SU-DHL-6 (cell line): Measurements from ENCODE around the gene CELSR1.

Source experiments
- H2AFZ ChIP-seq: fragments of 200-600 bp; sonication (generic); 2 replicates; pipeline ENCODE4 v1.6.1; 2014; ENCODE audit warnings: low read depth, mild to moderate bottlenecking, moderate library complexity, mixed read lengths, antibody characterized with exemption, low read length; ENCODE audit not compliant: severe bottlenecking
- H3F3A ChIP-seq: fragments of 200-600 bp; shearing (Covaris generic); 2 replicates; pipeline ENCODE4 v1.6.0; 2016; ENCODE audit warnings: antibody characterized with exemption, mild to moderate bottlenecking; ENCODE audit not compliant: insufficient read depth
- H3K27ac ChIP-seq: fragments of 200-600 bp; sonication (generic); 2 replicates; pipeline ENCODE4 v1.5.1; 2016; ENCODE audit warnings: low read depth, mild to moderate bottlenecking, low read length, moderate library complexity, mixed read lengths
- H3K27me3 ChIP-seq: fragments of 200-600 bp; sonication (generic), shearing (Covaris generic); 2 replicates; pipeline ENCODE4 v1.6.0; 2014; ENCODE audit warnings: mild to moderate bottlenecking, low read length
- H3K36me3 ChIP-seq: fragments of 200-600 bp; sonication (generic); 2 replicates; pipeline ENCODE4 v1.6.1; 2014; ENCODE audit warnings: mild to moderate bottlenecking, low read length, mixed read lengths
- H3K4me2 ChIP-seq: fragments of 300-600, 200-600 bp; shearing (Covaris generic), sonication (generic); 2 replicates; pipeline ENCODE4 v1.6.0; 2014; ENCODE audit warnings: low read length, low read depth, mild to moderate bottlenecking; ENCODE audit not compliant: poor library complexity, severe bottlenecking
- H3K4me3 ChIP-seq: fragments of 200-600 bp; sonication (generic); 2 replicates; pipeline ENCODE4 v1.5.1; 2014; ENCODE audit warnings: antibody characterized with exemption, low read length, mild to moderate bottlenecking, mixed read lengths; ENCODE audit not compliant: insufficient read depth, poor library complexity, severe bottlenecking
- H3K79me2 ChIP-seq: fragments of 200-600 bp; sonication (generic); 2 replicates; pipeline ENCODE4 v1.6.1; 2014; ENCODE audit warnings: mild to moderate bottlenecking, low read length, moderate library complexity; ENCODE audit not compliant: insufficient read depth
- H3K9ac ChIP-seq: fragments of 200-600 bp; sonication (generic); 2 replicates; pipeline ENCODE4 v1.7.0; 2014; ENCODE audit warnings: mild to moderate bottlenecking, low read length
- H3K9me2 ChIP-seq: fragments of 200-600 bp; sonication (generic); replicated peaks from 2 replicates; pipeline ENCODE4 v1.6.1; 2014; ENCODE audit warnings: low read length; ENCODE audit not compliant: insufficient read depth
- H3K9me3 ChIP-seq: fragments of 200-600 bp; sonication (generic); 2 replicates; pipeline ENCODE4 v1.6.1; 2014; ENCODE audit warnings: low read length, mixed read lengths; ENCODE audit not compliant: insufficient read depth
- H4K20me1 ChIP-seq: fragments of 200-600 bp; sonication (generic); 2 replicates; pipeline ENCODE4 v1.6.1; 2014; ENCODE audit warnings: low read depth, mild to moderate bottlenecking, antibody characterized with exemption, low read length, moderate library complexity, mixed read lengths
- EZH2phosphoT487 ChIP-seq: fragments of 200-600 bp; sonication (generic), shearing (Covaris generic); conservative IDR thresholded peaks from 2 replicates; pipeline ENCODE4 v1.6.1; 2018; ENCODE audit warnings: mild to moderate bottlenecking, antibody characterized with exemption, low read length, moderate library complexity, mixed read lengths
- TF ChIP-seq, protein P1 (sequence below): fragments of 200-600 bp; sonication (generic); IDR thresholded peaks from one replicate; pipeline ENCODE4 v1.5.1; 2017; ENCODE audit warnings: antibody characterized with exemption, mild to moderate bottlenecking, low read length, moderate library complexity; ENCODE audit not compliant: insufficient read depth, poor library complexity, severe bottlenecking

Gene CELSR1

DNA sequence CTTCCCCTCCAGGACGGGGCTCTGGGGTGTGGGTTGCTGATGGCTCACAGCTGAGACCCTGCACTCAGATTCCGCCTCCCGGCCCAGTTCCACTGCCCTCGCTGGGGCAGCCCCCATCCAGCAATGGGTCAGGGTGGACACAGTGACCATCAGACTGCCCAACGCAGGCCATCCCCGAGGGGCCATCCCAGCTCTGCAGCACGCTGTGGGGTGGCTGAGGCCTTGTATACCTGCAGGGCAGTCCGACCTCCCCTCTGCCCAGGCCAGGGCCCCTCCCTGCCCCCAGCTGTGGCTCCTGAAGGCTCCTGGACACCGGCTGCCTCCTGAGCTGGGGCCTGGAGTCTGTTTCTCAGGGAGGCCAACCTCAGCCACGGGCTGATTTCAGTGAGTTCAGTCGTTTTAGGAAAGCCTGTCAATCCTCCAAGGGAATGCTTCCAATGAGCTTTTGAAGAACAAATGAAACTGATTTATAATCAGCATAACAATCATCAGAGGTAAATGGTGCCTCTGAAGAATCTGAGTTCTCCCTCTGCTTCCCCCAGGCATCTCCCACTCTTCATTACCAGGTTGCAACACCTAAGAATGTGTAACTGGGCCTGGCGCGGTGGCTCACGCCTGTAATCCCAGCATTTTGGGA is 95.1 kb downstream of the CELSR1 start:
- Histone ChIP-seq H3K9me2 (no peaks in the 10 kb centered on the region), H3K79me2 (no peaks in the 10 kb centered on the region), H3K4me3 (no peak overlapping the region), H4K20me1 (no peaks in the 10 kb centered on the region), H3K9me3 (no peaks in the 10 kb centered on the region), H3K27ac (no peak overlapping the region), H3K27me3 (no peaks in the 10 kb centered on the region), H3K4me2 (no peak overlapping the region), H3K9ac (no peak overlapping the region), H3F3A (no peaks in the 10 kb centered on the region), H2AFZ (no peak overlapping the region), H3K36me3 (no peaks in the 10 kb centered on the region)
- TF ChIP-seq EZH2phosphoT487: no peak
- TF ChIP-seq, protein P1, sequence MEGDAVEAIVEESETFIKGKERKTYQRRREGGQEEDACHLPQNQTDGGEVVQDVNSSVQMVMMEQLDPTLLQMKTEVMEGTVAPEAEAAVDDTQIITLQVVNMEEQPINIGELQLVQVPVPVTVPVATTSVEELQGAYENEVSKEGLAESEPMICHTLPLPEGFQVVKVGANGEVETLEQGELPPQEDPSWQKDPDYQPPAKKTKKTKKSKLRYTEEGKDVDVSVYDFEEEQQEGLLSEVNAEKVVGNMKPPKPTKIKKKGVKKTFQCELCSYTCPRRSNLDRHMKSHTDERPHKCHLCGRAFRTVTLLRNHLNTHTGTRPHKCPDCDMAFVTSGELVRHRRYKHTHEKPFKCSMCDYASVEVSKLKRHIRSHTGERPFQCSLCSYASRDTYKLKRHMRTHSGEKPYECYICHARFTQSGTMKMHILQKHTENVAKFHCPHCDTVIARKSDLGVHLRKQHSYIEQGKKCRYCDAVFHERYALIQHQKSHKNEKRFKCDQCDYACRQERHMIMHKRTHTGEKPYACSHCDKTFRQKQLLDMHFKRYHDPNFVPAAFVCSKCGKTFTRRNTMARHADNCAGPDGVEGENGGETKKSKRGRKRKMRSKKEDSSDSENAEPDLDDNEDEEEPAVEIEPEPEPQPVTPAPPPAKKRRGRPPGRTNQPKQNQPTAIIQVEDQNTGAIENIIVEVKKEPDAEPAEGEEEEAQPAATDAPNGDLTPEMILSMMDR: no peak

DNA sequence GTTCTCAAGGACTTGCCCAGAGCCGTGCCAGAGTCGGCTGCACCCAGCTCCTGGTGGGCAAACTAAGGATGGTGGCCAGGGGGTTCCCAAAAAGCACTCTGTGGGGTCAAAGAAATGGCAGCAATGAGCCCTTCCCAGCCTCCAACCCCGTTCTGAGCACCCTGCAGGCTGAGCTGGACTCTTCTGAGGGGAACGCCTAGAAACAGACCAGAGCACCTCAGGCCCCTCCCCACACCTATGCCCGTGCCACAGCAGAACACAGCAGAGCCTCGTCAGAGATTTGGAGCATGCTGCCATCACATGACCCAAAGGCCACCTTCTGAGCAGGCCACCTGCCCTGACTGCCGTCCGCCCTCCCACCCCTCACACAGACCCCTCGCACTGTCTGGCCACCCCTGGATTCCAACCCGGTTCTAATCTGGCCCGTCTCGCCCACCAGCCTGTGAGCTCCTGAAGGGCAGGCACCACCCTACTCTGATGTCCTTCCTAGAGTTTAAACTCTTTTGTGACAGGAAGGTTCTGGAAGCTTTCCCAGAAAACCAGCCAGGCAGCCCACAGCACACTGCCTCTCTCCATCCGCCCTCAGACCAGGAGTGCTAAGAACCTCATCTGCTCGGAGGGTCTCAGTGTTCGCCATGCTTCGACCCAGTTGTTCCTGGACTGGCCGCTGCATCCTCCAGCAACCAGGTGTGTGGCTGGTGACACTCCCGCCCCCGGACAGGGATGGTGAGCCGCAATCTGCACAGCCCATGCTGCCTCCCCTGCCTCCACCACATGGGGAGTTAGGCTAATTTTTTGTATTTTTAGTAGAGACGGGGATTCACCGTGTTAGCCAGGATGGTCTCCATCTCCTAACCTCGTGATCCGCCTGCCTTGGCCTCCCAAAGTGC is 97.6 kb downstream of the CELSR1 start:
- H3K27ac ChIP-seq: no peak overlapping the region
- no peaks in the 10 kb centered on the region for H3K36me3 ChIP-seq
- H3K9ac ChIP-seq: no peak overlapping the region
- no peaks in the 10 kb centered on the region for H3K79me2 ChIP-seq
- no peaks in the 10 kb centered on the region for H3F3A ChIP-seq
- no peaks in the 10 kb centered on the region for H3K9me3 ChIP-seq
- H3K27me3 ChIP-seq: no peaks in the 10 kb centered on the region
- H3K4me3 ChIP-seq: no peak overlapping the region
- no peak overlapping the region for H2AFZ ChIP-seq
- no peaks in the 10 kb centered on the region for H4K20me1 ChIP-seq
- H3K9me2 ChIP-seq: no peaks in the 10 kb centered on the region
- no peak for TF ChIP-seq EZH2phosphoT487
- TF ChIP-seq, protein P1: no peak
- H3K4me2 ChIP-seq: no peak overlapping the region

DNA sequence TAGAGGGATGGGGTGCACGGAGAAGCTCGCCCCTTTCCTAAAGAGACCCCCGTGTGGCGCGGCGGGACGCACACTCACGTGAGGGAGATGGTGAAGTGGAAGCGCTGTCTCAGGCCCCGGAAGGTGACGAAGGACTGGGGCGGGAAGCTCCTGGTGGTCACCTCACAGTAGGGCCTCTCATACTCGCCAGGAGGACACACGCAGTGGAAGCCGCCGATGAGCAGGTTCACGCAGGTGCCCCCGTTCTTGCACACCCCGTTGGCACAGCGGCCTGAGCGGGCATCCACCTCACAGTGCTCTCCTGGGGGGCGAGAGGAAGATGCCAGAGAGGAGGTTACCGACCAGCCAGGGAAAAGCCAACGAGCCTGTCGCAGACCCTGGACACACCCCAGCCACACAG is 98.3 kb downstream of the CELSR1 start:
- Histone ChIP-seq H4K20me1 (no peaks in the 10 kb centered on the region), H3K4me2 (no peak overlapping the region), H3K79me2 (no peaks in the 10 kb centered on the region), H3K36me3 (no peaks in the 10 kb centered on the region), H3K27me3 (no peaks in the 10 kb centered on the region), H3K4me3 (no peak overlapping the region), H3K9me3 (no peaks in the 10 kb centered on the region), H3K27ac (no peak overlapping the region), H3K9ac (no peak overlapping the region), H3F3A (0 out of 2 replicates have a peak, but pooled peaks cover 1% of the 10 kb centered on the region), H3K9me2 (no peaks in the 10 kb centered on the region), H2AFZ (no peak overlapping the region)
- TF ChIP-seq EZH2phosphoT487: no peak
- TF ChIP-seq, protein P1: no peak
